Measurements from ENCODE around the gene ARHGEF37.
"Not testable (repeated sequence)": the region's sequence is repeated elsewhere in the genome, so short reads cannot be mapped to it uniquely, and the experiment has no call there.

ARHGEF37 gene

GRCh38 chr5:149581192-149581861, at the start of gene ARHGEF37:
ARHGEF37 (plus strand) TSS chr5:149581498; CDS start chr5:149597770, 16,272 bp downstream.
- DNase-seq (ENCODE audit: low spot score) = no peak
- no peak for TF ChIP-seq CTCF (IDR thresholded peaks at IDR 0.05; ENCODE audit: extremely low read depth, insufficient read depth, missing control alignments)
- in situ Hi-C loops (cut with MboI; ENCODE audit: low pct_unique_long_range_greater_than_20kb, low sequenced_read_pairs, unreplicated experiment) = no loop called here

GRCh38 chr5:149532413-149532812, 48.9 kb upstream of the ARHGEF37 start:
- no peak for TF ChIP-seq CTCF (IDR thresholded peaks at IDR 0.05; ENCODE audit: extremely low read depth, insufficient read depth, missing control alignments)
- no peak for DNase-seq (ENCODE audit: low spot score)
- in situ Hi-C loops (cut with MboI; ENCODE audit: low pct_unique_long_range_greater_than_20kb, low sequenced_read_pairs, unreplicated experiment) = no loop called here

GRCh38 chr5:149535787-149536186, 45.5 kb upstream of the ARHGEF37 start:
- in situ Hi-C loops (cut with MboI; ENCODE audit: low pct_unique_long_range_greater_than_20kb, low sequenced_read_pairs, unreplicated experiment); DNase-seq (ENCODE audit: low spot score): not testable (repeated sequence)

GRCh38 chr5:149537374-149537975, 43.8 kb upstream of the ARHGEF37 start:
- in situ Hi-C loops (cut with MboI; ENCODE audit: low pct_unique_long_range_greater_than_20kb, low sequenced_read_pairs, unreplicated experiment) = no loop called here
- no peak for TF ChIP-seq CTCF (IDR thresholded peaks at IDR 0.05; ENCODE audit: extremely low read depth, insufficient read depth, missing control alignments)
- DNase-seq (ENCODE audit: low spot score) = no peak

- no peak for DNase-seq (ENCODE audit: low spot score)
- in situ Hi-C loops (cut with MboI; ENCODE audit: low pct_unique_long_range_greater_than_20kb, low sequenced_read_pairs, unreplicated experiment) = no loop called here
- no peak for TF ChIP-seq CTCF (IDR thresholded peaks at IDR 0.05; ENCODE audit: extremely low read depth, insufficient read depth, missing control alignments)
Measured at GRCh38 chr5:149540089-149540488, 41.2 kb upstream of the ARHGEF37 start.

- no peak for DNase-seq (ENCODE audit: low spot score)
- in situ Hi-C loops (cut with MboI; ENCODE audit: low pct_unique_long_range_greater_than_20kb, low sequenced_read_pairs, unreplicated experiment) = no loop called here
- TF ChIP-seq CTCF (IDR thresholded peaks at IDR 0.05; ENCODE audit: extremely low read depth, insufficient read depth, missing control alignments) = no peak
Measured at GRCh38 chr5:149541893-149542292, 39.4 kb upstream of the ARHGEF37 start.

GRCh38 chr5:149543361-149544027, 37.8 kb upstream of the ARHGEF37 start:
- DNase-seq (ENCODE audit: low spot score) = no peak
- in situ Hi-C loops (cut with MboI; ENCODE audit: low pct_unique_long_range_greater_than_20kb, low sequenced_read_pairs, unreplicated experiment) = no loop called here
- no peak for TF ChIP-seq CTCF (IDR thresholded peaks at IDR 0.05; ENCODE audit: extremely low read depth, insufficient read depth, missing control alignments)
